DMS79 (cell line): ENCODE measurements around the gene SRP68.

Experiments
- DNase-seq: peaks from one replicate; lab custom pipeline; 2025; lab: John Stamatoyannopoulos, UW

SRP68 gene

DNA sequence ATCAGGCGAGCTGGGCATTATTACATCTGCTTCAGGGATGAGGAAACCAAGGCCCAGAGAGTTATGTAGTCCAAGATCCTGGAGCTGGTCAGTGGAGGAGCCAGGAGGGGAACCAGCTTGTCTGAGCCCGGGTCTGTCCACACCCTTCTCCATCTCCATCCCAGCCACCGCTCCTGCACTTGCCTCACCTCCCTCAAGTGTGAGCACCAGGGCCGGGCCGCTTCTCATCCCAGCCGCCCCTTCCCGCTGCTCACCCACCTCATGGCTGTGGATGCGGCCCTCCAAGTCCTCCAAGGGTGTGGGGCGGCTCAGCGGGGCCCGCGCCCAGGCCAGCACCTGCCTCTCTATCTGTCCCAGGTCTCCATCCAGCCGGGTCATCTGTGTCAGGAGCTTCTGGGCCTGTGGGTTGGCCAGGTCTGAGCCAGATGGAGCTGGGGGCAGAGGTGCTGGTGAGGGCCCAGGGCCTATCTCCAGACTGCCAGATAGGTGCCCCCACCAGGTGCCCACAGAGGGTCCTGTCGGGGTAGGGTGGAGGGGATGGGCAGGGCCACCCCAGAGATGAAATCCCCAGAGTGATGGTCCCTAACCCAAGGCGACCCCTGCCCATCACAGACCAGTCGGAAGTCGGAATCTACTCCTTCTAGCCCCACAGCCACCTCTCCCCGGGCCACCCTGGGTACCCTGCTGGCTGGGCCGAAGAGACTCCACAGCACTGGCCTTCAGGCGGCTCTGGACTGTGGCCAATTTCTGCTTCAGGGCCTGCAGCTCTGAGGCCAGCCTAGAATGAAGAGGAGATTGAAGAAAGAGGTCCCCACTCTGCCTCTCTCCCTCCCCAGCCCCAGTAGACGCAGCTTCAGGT lies 54.6 kb downstream of the SRP68 start:
- no peak for DNase-seq

DNA sequence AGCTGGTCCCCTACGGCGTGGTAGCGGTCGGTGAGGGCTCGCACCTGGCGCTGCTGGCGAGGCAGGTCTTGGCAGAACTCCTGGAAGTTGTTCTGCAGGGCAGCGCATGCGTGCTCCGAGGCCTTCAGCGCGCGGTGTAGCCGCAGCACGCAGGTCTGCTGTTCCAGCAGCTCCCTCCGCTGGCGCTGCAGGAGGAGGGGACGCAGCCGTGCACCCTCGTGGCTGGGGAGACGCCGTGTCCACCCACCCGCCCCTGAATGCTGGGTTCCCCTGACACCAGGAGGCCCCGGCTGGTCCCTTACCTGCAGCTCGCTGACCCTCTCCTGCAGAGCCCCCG lies 57.4 kb downstream of the SRP68 start:
- no peak for DNase-seq

DNA sequence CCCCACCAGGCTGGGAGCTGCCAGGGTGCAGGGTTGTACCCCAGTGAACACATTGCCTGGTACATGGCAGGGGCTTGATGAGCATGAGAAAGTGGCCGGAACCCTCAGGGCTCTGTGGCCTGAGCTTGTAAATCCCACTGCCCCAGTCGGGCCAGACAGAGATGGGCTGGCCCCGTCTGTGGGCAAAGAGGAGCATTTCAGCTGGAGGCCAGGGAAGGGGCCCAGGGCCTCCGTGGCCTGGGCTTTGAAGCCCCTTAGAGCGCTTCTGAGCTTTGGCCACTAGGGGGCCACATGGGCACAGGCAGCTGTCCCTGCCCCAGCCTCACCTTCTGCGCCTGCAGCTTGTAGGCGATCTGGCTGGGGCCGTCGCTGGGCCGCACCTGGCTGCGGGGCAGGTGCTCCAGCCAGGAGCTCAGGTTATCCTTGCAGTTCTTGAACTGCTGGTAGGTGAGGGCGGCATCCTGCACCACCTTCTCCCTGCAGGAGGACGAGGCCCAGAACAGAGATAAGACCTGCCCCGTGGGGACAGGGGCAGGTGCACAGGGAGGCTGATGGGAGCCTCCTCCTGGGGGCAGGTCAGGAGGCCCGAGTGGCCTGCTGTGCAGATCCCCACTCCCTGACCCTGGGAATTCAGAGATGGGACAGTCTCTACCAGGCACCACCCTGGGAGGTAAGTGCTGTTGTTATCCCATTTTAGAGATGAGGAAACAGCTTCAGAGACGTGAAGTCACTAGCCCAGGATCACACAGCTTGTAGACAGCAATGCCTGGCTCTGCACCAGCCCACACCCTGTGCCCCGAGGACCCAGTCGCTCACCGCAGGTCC lies 58.0 kb downstream of the SRP68 start:
- DNase-seq: peak; percentile 43

DNA sequence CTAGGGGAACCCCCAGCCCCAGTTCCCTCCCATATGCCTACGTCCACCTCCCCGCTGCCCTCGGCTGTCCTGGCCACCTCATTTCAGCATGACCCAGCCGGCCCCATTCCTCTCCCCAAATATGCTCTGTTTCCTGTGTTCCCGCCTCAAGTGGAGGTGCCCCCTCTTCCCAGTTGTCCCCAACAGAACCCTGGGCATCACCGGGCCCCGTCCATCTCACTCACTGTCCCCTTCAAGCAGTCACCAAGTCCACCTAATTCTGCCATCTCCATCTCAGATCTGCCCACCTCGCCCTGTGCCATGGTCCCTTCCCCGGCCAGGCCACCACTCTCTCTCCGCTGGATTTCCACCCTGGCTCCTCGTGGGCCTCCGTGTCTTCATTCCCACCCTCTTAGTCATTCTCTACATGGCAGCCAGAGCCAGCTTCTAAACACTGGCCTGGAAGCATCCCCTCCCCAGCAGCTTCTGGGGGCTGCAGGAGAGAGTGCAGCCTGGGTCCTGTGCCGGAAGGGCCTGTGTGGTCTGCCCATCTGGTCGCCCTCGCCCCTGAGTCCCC lies 58.9 kb downstream of the SRP68 start:
- DNase-seq: no peak

DNA sequence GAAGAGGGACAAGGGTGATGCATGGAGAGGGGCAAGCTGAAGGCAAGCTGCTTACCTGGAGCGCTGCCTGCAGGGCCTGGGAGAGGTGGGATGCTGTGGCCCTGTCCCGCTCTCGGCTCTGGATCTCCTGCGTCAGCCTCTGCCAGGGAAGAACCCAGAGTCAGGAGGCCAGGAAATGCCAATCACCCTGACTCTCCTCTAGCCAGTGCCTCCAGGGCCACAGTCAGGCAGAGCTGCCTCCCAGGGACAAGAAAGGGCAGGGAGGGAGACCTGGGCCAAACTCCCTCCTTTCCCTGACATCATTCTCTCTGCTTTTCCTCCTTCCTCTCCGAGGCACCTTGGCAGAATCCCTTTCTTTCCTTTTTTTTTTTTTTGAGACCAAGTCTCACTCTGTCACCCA lies 60.4 kb downstream of the SRP68 start:
- no peak for DNase-seq

DNA sequence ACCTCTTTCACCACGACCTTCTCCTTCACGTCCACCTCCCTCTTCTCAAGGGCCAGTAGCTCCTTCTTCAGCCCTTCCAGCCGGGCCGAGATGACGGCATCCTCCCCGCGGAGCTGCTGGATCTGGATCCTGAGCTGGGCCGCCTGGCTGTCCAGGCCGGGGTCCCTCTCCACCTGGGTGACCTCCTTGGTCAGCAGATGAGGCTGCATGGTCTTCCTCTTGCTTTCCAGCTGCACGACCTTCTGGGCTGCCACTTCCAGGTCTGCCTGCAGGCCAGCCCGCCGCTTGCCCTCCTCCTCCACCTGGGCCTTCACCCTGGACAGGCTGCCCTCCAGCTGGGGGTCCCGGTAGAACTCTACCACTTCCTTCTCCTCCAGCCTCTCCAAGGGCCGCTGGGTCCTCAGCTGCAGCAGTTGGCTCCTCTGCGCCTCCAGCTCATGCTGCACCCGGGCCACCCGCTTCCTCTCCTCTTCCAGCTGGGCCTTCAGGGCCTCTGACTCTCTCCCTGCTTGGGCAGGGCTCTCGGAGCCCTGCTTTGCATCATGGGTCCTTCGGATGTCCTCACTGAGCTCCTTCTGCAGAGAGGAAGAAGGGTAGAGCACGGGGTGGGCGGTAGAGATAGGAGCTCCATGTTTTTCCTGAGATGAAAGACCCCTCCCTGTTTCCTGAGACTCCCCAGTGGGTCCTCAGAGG lies 62.2 kb downstream of the SRP68 start:
- DNase-seq: no peak

DNA sequence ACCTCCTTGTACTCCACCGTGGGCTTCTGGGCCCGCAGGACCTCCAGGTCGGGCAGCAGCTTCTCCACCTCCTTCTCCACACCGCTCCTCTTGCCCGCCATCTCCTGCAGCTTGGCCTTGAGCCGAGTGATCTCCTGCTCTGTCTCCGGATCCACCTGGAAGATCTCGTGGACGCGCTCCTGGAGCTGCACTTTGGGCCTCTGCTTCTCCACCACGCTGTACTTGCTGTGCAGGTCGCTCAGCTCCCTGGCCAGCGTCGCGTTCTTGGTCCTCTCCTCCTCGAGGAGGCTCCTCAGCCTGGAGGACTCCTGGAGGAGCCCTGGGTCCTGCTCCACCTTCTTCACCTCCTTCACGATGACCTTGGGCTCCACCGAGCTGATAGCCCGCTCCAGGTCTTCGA lies 62.9 kb downstream of the SRP68 start:
- no peak for DNase-seq

DNA sequence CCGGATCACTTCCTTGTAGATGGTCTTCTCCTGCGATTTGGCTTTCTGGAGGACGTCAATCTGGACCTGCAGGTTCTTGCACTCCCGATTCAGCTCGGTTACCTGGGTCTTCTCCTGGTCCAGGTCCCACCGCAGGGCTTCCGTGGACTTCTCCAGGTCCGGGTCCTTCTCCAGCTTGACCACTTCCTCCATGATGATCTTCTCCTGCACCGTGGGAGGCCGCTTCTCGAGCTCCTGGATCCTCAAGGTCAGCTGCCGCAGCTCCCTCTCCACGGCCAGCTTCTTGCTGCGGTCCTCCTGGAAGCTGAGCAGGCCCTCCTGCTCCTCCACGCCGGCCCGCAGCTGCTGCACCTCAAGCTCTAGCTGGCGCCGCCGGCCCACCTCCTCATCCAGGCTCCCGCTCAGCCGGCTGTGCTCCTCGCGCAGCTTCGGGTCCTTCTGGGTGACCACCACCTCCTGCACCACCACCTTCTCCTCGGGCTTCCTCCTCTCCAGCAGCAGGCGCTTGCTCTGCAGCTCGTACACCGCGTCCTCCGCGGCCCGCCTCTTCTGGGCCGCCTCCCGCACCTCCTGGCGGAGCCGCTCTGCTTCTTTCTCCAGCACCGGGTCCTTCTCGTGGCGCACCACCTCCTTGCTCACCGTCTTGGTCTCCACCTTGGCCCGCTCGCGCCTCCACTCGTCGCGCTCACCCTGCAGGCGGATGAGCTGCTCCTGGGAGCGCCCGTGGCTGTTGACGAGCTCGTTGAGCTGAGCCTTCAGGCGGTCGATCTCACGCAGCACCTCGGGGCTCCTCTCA lies 63.5 kb downstream of the SRP68 start:
- DNase-seq: no peak

DNA sequence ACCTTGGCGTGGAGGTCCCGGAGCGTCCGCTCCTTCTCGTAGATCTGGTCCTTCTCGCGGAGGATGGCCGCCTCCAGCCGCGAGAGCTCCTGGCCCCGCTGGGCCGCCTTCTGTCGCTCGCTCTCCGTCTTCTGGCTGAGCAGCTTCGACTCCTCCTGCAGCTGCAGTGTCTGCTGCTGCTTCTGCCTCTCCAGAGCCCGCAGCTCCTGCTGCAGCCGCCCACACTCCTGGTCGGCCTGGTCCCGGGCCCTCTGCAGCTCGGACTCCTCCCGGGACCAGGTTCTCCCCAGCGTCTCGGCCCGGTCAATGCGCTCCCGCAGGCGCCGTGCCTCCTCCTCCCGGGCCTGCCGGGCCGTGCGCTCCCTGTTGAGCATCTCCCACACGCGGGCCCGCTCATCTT lies 64.1 kb downstream of the SRP68 start:
- no peak for DNase-seq

DNA sequence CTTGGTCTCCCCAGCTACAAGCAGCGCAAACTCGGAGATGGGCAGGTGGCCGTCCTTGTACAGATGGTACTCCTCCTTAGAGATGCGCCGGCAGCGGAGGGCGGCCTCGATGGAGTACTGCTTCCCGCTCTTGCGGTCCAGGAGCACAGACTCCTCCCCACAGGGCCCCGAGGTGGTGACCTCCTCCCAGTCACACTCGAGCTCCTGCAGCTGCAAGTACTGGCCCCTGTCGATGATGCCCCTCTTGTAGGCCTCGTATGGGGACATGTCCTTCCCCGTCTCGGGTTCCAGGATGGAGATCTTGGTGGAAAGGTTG lies 64.5 kb downstream of the SRP68 start:
- DNase-seq: no peak

DNA sequence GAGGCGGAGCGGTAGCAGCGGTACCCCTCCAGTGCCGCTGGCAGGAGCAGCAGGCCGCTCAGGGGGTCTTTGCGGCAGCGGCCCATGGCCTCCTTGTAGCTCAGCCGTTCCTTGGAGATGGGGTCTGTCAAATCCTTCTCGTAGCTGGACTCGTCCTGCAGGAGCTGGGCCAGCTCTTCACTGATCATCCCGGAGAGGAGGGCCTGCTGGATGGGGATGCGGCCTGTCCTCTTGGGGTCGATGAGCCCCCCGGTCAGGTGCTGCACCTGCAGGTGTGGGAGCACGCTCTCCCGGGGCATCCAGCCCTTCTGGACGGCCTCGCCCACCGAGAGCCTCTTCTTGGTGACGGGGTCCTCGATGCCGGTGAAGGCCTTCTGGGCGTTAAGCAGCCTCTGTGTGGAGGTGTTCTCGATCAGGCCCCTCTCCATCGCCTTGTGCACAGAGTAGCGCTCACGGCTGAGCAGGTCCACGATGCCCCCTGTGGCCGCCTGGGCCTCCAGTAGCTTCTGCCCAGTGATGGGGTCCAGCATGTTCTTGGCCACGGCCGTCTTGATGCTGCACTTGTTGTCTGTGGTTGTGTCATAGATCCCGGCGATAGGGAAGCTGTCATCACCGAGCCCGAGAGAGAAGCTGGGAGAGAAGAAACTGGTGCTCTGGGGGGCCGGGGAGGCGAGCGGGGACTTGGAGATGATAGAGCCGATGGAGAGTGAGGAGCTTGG lies 65.0 kb downstream of the SRP68 start:
- no peak for DNase-seq

DNA sequence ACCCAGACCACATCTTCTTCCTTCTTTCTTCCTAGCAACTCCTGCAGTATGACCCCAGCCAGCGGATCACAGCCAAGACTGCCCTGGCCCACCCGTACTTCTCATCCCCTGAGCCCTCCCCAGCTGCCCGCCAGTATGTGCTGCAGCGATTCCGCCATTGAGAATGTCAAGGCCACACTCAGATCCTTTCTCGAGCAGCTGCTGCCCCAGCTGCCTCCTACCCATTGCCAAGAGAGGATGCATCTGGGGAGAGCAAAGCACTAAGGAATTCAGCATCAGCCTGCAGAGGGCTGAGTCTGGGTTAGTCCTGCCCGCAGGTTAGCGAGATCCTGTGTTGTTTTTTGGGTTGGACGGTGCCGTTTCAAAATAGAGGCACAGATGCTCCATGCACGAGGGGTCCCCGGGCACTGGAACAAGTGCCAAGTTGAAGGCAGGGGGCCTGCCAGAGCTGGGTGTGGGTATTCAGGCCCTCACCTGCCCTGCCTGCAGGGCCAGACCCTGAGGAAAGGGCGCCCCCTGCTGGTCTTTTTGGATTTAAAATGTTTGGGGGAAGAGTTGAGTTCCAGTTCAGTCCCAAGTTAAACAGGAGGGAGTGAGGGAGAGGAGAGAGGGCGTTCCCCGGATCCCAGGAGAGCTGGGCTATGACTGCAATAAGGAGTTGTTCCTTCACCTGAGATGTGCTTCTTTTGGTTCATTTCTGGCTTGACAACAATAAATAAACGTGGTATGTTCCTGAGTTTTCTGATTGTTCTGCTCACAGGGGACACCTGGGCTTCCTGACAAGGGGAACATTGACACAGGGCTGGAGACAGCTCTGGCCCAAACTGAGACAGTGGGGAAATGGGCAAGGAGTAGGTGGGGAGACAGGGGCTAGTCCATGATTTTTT lies 66.8 kb downstream of the SRP68 start:
- DNase-seq: peak; percentile 9

DNA sequence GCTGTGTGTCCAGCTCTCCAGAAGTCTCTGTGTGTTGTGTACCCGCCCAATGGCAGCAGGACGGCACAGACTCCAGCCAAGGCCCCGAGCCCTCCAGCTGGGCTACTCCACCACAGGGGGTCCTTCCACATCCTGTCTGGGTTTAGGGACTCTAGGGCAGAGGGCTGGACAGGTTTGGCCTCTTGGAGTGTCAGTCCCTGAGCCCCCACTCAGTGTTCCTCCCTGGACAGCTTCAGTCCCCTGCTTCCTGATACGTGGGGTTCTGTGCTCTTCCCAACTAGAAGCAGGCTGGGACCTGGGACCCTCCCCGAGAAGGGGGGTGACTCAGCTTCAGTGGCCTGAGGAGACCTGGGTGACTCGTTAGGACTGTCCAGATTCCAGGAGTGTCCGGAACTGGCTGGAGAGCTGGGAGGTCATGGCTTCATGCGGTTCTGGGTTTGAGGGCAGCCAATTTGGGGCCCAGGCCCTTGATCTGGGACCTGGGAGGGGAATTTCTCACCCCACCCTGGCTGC lies 67.5 kb downstream of the SRP68 start:
- DNase-seq: no peak

DNA sequence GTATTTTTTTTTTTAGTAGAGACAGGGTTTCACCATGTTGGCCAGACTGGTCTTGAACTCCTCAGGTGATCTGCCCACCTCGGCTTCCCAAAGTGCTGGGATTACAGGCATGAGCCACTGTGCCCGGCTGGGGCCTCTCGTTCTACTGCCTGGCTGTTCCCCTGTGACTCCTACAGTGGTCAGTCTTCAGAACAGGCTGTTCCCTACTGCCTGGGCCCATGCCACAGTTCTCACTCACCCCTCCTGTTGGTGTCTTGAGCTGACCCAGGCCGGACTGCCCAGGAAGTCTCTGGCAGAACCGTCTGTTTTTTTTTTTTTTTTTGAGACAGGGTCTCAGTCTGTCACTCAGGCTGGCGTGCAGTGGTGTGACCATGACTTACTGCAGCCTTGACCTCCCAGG lies 68.4 kb downstream of the SRP68 start:
- DNase-seq: no peak

DNA sequence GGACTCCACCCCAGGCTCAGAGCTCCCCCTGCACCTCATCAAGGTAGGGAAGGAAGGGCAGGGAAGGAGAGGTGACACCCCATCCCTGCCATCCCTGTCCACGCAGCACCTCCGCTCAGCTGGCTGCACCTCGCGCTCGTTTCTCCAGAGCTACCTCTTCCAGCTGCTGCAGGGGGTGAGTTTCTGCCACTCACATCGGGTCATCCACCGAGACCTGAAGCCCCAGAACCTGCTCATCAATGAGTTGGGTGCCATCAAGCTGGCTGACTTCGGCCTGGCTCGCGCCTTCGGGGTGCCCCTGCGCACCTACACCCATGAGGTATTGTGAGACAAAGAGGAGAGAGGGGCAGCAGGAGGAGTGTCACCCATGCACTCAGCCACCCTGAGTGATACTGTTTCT lies 70.2 kb downstream of the SRP68 start:
- DNase-seq: no peak

DNA sequence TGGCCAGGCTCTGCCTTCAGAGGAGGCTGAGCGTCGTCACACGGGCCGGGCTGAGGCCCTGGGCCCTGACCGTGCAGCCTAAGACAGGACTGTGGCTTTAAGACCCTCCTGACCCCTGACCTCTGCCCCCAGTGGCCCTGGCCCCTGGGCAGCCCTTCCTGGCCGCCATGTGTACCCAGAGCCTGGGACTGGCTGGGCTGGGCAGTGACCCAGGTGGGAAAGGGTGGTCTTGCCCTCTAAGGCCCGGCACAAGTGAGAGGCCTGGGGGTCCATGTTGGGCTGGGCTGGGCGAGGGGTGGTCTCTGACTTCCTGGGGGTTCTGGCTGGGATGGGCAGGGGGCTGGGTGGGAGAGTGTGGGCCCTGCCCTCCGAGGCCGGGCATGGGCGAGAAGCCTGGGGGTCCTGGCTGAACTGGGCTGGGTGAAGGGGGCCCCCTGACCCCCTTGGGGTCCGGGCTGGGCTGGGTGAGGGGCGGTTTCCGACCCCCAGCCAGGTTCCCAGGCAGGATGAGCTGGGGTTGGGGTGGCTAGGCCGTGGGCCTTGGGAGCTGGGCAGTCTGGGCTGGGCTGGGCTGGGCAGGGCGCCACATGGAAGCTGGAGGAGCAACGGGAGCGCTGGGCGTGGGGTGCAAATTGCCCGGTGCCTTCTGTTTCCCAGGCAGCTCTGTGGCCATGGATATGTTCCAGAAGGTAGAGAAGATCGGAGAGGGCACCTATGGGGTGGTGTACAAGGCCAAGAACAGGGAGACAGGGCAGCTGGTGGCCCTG lies 71.4 kb downstream of the SRP68 start, which contains the start of gene CDK3:
Gene CDK3, plus strand, starts transcription at position 101 of the 767 bp plus-strand sequence. Its CDS starts 571 bp downstream, at position 672.
- DNase-seq: no peak

DNA sequence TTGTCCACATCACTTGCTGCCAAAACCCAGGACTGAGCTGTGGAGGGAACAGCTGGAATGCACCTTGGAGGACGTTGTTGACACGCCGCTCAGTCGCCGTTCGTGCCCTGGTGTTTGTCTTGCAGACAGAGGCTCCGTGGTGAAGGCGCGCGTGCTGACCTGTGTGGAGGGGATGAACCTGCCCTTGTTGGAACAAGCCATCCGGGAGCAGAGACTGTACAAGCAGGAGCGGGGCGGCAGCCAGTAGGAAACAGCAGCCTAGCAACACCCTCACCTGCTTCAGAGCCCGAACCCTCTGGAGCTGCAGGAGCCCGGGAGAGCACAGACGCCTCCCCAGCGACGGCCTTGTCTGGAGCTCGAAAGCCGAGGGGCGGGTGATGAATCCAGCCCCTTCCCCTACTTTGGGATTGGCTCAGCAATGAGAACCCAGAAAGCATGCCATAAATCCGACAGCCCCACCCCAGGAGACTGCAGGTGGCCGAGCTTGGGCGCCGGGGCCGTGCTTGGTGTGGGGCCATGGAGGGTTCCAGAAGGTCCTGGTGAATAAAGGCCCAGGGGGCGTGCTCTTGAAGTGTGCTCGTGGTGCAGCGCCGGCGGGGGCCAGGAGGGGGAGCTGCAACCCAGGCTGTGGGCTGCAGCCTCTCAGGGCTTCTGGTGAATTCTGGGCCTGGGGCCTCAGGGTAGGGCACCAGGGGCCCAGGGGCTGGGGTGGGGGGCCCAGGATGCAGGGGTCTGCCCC lies 72.1 kb downstream of the SRP68 start:
- DNase-seq: no peak

DNA sequence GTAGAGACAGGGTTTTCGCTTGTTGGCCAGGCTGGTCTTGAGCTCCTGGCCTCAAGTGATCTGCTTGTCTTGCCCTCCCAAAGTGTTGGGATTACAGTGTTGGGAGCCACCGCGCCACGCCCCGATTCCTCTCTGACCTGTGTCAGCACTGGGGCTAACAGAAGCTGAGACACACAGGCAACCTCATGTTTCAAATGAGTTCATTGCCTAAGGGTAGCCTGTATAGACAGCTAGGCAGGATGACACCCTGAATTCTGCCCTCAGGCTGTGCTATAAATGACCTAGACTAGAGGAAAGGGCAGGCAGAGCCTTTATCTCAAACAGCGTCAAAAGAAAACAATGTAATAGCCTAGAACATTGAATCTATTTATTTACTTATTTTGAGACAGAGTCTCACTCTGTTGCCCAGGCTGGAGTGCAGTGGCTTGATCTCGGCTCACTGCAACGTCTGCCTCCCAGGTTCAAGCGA lies 74.0 kb downstream of the SRP68 start:
- DNase-seq: no peak
